Measurements from ENCODE around the gene CD109.

Gene CD109

DNA sequence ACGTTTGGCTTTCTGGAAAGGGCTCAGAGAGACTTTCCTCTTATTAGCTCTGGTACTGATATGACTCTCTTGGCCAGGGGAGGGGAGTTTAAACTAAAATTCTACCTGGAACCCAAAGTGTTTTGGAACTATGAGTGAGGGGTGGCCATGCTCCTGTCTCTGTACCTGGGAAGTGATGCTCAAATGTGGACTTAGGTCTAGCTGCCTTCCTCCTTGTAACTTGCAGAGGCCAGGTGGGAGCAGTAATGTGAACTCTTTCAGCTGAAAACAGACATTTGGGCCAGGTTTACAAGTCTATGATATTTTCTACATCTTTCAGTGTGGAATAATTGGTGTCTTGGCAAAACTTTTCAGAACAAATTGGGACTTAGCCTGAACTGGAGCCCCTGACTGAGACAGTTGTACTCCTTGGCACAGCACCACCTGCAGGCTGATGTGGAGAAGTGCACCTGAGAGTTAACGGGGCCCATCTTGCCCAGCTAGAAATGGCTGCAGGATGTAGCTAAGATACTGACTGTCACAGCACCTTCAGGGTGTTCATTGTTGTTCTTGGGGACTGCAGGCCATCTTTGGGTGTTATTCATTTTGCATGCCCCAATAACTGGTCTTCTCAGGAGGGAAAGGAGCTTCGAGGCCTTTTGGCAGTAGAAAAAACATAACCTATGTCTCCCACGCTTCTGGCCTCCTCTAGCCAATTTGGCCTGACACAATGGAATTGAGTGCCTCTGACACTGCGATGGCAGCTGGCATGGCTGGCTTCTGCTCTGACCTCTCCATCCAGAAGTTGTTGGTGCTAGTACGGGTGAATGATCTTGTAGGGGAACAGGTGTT is 37.1 kb downstream of the CD109 start:
- H3K9ac ChIP-seq (ENCODE audit: low read depth, low read length): no peak overlapping the region
- no peaks in the 10 kb centered on the region for H3K36me3 ChIP-seq (ENCODE audit: insufficient read depth, low read depth, low read length)
- H3K27ac ChIP-seq (ENCODE audit: low read length): no peak overlapping the region
- no peaks in the 10 kb centered on the region for H3K27me3 ChIP-seq (ENCODE audit: insufficient read depth, low read length)
- no peaks in the 10 kb centered on the region for H3K9me3 ChIP-seq (ENCODE audit: insufficient read depth, low read depth, low read length)
- H3K4me1 ChIP-seq (ENCODE audit: insufficient read depth, low read length): peaks cover 2% of the 10 kb centered on the region; the same call in 1 of the 2 replicates
- H3K4me3 ChIP-seq (ENCODE audit: low read length): no peak overlapping the region

DNA sequence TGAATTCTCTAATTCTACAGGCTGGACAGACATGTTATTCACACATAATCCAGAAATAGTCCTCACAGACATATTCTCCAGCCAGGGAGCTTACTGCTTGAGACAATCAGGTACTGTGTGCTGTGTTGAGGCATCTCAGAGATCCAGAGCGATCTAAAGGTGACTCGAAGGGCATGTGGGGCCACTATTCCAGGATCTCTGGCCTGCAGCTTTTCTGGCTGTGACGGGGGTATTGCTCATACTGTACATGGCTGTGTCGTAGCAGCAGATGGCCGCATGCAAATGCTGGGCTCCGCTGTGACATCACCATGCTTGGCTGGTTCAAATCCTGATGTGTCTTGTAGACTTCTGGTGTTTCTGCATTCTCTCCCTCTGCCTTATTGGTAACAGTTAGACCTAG is 37.8 kb downstream of the CD109 start:
- H3K4me1 ChIP-seq (ENCODE audit: insufficient read depth, low read length): peaks cover 2% of the 10 kb centered on the region; the same call in 1 of the 2 replicates
- no peak overlapping the region for H3K27ac ChIP-seq (ENCODE audit: low read length)
- no peak overlapping the region for H3K4me3 ChIP-seq (ENCODE audit: low read length)
- no peaks in the 10 kb centered on the region for H3K9me3 ChIP-seq (ENCODE audit: insufficient read depth, low read depth, low read length)
- H3K27me3 ChIP-seq (ENCODE audit: insufficient read depth, low read length): no peaks in the 10 kb centered on the region
- no peaks in the 10 kb centered on the region for H3K36me3 ChIP-seq (ENCODE audit: insufficient read depth, low read depth, low read length)
- H3K9ac ChIP-seq (ENCODE audit: low read depth, low read length): no peak overlapping the region

DNA sequence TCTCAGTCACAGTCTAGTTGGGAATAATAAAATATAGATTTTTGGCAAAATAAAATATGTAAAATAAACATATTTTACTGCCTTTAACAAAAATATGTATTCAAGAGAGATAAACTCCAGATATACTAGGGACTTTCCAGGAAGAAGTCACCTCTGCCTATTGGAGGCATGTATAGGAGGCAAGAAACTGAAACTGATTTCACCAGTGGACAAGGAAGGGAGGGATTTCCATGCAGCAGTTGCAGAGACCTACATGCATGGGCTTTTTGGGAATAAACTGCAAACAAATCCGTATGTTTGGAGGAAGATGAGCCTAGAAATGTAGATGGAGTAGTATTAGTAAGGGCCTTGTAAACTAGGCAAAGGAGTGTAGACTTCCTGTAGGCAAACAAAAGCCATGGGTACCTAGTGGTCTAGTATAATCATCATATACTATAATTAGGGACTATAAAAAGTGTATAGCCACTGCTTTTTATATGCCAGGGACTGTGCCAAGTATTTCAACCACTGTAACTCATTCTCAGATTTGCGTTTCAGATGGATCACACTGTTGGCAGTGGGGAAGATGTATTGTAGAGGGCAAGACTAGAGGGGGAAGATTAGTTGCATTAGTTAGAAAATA is 38.9 kb downstream of the CD109 start:
- no peaks in the 10 kb centered on the region for H3K9me3 ChIP-seq (ENCODE audit: insufficient read depth, low read depth, low read length)
- no peak overlapping the region for H3K9ac ChIP-seq (ENCODE audit: low read depth, low read length)
- H3K4me1 ChIP-seq (ENCODE audit: insufficient read depth, low read length): peaks cover 2% of the 10 kb centered on the region; the same call in 1 of the 2 replicates
- no peaks in the 10 kb centered on the region for H3K36me3 ChIP-seq (ENCODE audit: insufficient read depth, low read depth, low read length)
- H3K4me3 ChIP-seq (ENCODE audit: low read length): no peak overlapping the region
- no peaks in the 10 kb centered on the region for H3K27me3 ChIP-seq (ENCODE audit: insufficient read depth, low read length)
- no peak overlapping the region for H3K27ac ChIP-seq (ENCODE audit: low read length)

DNA sequence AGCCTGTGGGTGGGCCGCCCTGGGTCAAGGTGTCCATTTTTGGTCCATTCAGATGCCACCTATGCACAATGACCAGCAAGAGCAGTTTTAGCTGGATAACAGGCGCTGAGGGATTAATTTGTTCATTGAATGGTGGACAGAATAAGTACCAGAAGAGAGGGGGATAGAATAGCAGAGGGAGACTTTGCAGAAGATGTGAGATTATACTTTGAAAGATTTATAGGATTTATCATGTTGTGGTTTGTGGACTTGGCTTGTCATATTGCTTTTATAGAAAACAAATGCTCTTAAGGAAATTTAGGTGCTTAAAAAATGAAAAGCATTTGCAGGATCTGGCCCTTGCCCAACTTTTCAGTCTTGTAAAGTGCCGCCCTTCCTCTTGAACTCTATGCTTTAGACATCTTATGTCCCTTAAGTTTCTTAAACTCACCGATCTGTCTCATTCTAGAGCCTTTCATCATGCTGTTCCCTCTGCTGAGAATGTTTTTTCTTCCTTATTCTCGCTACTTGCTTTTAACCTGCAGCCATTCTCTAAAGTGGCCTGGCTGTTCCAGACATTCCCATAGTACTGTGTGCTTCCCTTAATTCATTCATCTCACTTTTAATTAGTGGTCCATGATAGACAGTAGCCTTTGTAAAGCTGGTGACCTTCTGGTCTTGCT is 42.5 kb downstream of the CD109 start:
- H3K27ac ChIP-seq (ENCODE audit: low read length): no peak overlapping the region
- peaks cover 2% of the 10 kb centered on the region; the same call in 1 of the 2 replicates for H3K4me1 ChIP-seq (ENCODE audit: insufficient read depth, low read length)
- no peak overlapping the region for H3K4me3 ChIP-seq (ENCODE audit: low read length)
- H3K27me3 ChIP-seq (ENCODE audit: insufficient read depth, low read length): no peaks in the 10 kb centered on the region
- H3K9me3 ChIP-seq (ENCODE audit: insufficient read depth, low read depth, low read length): no peaks in the 10 kb centered on the region
- H3K36me3 ChIP-seq (ENCODE audit: insufficient read depth, low read depth, low read length): no peaks in the 10 kb centered on the region
- H3K9ac ChIP-seq (ENCODE audit: low read depth, low read length): no peak overlapping the region

DNA sequence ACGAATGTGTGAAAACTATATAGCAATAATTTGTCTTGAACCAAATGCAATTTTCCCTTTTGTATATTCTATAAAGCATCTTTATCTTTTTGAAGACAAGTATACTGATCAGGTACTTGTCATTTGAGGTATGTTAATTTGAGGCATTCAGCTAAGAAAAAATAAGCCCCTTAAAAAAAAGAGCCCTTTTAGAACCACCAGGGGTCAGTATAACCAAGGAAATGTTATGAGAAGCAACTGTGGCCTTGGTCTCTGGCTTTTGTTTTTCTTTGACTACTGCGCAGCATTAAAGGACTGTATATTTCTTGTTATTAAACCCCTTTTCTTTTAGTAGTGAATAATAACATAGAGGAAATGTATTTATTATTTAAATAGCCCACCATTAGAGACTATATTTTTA is 43.1 kb downstream of the CD109 start:
- H3K9me3 ChIP-seq (ENCODE audit: insufficient read depth, low read depth, low read length): no peaks in the 10 kb centered on the region
- no peak overlapping the region for H3K4me3 ChIP-seq (ENCODE audit: low read length)
- H3K4me1 ChIP-seq (ENCODE audit: insufficient read depth, low read length): peaks cover 2% of the 10 kb centered on the region; the same call in 1 of the 2 replicates
- H3K9ac ChIP-seq (ENCODE audit: low read depth, low read length): no peak overlapping the region
- no peak overlapping the region for H3K27ac ChIP-seq (ENCODE audit: low read length)
- no peaks in the 10 kb centered on the region for H3K36me3 ChIP-seq (ENCODE audit: insufficient read depth, low read depth, low read length)
- H3K27me3 ChIP-seq (ENCODE audit: insufficient read depth, low read length): no peaks in the 10 kb centered on the region

DNA sequence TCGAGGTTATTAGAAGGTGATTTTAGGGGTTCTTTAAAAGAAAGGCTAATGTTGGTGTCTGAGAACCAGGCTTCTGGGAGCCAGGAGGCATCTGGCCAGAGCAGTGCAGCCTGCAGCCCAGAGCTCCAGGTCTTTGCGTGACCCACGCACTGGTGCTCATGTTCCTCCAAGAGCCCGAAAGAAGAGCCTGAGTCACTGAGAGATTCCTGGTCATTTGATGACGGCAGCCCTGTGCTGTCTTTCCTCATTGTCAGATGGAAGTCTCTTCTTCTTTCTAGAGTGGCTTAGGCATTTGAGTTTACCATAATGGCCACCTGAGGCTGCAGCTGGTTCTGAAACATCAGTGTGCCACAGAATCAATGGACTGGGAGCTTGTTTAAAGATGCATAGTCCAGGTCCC is 46.4 kb downstream of the CD109 start:
- H3K36me3 ChIP-seq (ENCODE audit: insufficient read depth, low read depth, low read length): no peaks in the 10 kb centered on the region
- no peaks in the 10 kb centered on the region for H3K9me3 ChIP-seq (ENCODE audit: insufficient read depth, low read depth, low read length)
- H3K27me3 ChIP-seq (ENCODE audit: insufficient read depth, low read length): no peaks in the 10 kb centered on the region
- H3K4me3 ChIP-seq (ENCODE audit: low read length): no peak overlapping the region
- no peak overlapping the region for H3K9ac ChIP-seq (ENCODE audit: low read depth, low read length)
- no peak overlapping the region for H3K27ac ChIP-seq (ENCODE audit: low read length)
- no peaks in the 10 kb centered on the region for H3K4me1 ChIP-seq (ENCODE audit: insufficient read depth, low read length)

DNA sequence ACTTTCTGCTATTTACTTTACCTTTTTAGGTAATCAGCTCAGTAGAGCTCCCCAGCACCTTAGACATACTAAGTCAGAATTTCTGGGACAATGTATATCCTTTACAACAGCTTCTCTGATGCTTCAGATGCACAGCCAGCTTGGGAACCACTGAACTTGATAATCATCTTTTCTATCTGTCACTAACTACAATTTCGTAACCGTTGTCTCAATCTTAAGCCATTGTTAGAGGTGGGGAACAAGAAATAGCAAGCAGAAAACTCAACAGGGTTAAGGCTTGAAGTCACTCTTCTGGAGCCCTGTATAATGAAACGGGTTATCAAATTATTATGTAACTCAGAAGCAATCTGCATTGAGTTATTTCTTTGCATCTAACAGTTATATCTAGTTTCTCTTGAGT is 47.1 kb downstream of the CD109 start:
- Histone ChIP-seq H3K36me3 (ENCODE audit: insufficient read depth, low read depth, low read length) (no peaks in the 10 kb centered on the region), H3K4me1 (ENCODE audit: insufficient read depth, low read length) (no peaks in the 10 kb centered on the region), H3K27me3 (ENCODE audit: insufficient read depth, low read length) (no peaks in the 10 kb centered on the region), H3K9ac (ENCODE audit: low read depth, low read length) (no peak overlapping the region), H3K27ac (ENCODE audit: low read length) (no peak overlapping the region), H3K4me3 (ENCODE audit: low read length) (no peak overlapping the region), H3K9me3 (ENCODE audit: insufficient read depth, low read depth, low read length) (no peaks in the 10 kb centered on the region)

DNA sequence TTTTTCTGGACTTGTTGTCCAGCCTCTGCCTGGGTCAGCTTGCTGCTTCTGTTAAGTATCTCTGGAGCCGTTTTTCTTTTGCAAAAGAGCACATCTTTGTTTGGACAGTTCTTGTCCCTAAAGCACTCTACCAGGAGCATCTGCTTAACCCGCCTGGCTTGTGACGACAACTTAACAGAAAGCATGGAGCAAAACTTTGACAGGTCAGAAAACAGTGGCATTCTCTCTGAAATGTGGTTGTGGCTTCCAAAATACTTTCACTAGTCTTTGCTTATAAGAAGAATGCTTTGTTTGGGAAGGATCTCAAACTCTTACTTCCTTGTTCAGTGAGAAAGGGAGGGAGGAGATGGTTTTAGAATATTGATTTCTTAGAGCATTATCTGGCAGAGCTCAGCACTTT is 47.6 kb downstream of the CD109 start:
- Histone ChIP-seq H3K27ac (ENCODE audit: low read length) (no peak overlapping the region), H3K9me3 (ENCODE audit: insufficient read depth, low read depth, low read length) (no peaks in the 10 kb centered on the region), H3K9ac (ENCODE audit: low read depth, low read length) (no peak overlapping the region), H3K27me3 (ENCODE audit: insufficient read depth, low read length) (no peaks in the 10 kb centered on the region), H3K4me1 (ENCODE audit: insufficient read depth, low read length) (no peaks in the 10 kb centered on the region), H3K4me3 (ENCODE audit: low read length) (no peak overlapping the region), H3K36me3 (ENCODE audit: insufficient read depth, low read depth, low read length) (no peaks in the 10 kb centered on the region)

DNA sequence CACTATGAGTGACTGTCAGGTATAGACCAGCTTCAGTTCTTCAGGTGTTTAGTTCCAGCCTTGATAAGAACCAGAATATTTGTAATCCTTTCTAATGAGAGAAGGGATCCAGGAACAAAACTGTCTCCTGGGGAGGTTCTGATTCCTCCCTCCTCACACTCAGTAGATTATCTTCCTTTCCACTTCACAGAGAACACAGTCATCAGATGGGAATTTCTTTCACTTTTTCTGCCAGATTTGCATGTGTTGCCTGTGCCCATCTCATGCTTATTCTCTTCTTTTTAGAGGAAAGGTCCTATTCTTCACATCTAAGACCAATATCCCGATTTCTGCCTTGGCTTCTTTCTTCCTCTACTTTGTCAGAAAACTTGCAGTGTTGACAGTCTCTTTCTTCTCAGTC is 50.8 kb downstream of the CD109 start:
- H3K9ac ChIP-seq (ENCODE audit: low read depth, low read length): no peak overlapping the region
- H3K4me3 ChIP-seq (ENCODE audit: low read length): no peak overlapping the region
- no peaks in the 10 kb centered on the region for H3K27me3 ChIP-seq (ENCODE audit: insufficient read depth, low read length)
- H3K27ac ChIP-seq (ENCODE audit: low read length): no peak overlapping the region
- no peaks in the 10 kb centered on the region for H3K9me3 ChIP-seq (ENCODE audit: insufficient read depth, low read depth, low read length)
- no peaks in the 10 kb centered on the region for H3K4me1 ChIP-seq (ENCODE audit: insufficient read depth, low read length)
- H3K36me3 ChIP-seq (ENCODE audit: insufficient read depth, low read depth, low read length): no peaks in the 10 kb centered on the region

DNA sequence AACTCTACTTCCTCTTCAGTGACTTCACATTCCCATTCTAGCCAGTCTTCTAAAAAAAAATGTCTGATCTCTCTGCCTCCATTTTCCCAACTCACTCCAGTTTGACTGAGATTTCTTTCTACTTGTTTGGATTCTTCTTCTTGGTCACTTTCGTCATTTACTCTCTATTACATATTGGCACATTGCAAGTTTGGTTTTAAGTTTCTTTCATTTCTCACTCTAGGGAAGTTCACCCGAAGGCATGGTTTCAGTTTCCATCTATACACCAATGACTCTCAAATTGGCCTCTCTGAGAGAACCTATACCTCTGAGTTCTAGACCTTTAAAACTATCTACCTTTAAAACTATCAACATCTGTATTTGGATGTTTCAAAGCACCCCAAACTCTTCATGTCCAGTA is 51.3 kb downstream of the CD109 start:
- no peaks in the 10 kb centered on the region for H3K36me3 ChIP-seq (ENCODE audit: insufficient read depth, low read depth, low read length)
- H3K4me3 ChIP-seq (ENCODE audit: low read length): no peak overlapping the region
- H3K9me3 ChIP-seq (ENCODE audit: insufficient read depth, low read depth, low read length): no peaks in the 10 kb centered on the region
- no peaks in the 10 kb centered on the region for H3K27me3 ChIP-seq (ENCODE audit: insufficient read depth, low read length)
- H3K27ac ChIP-seq (ENCODE audit: low read length): no peak overlapping the region
- H3K9ac ChIP-seq (ENCODE audit: low read depth, low read length): no peak overlapping the region
- no peaks in the 10 kb centered on the region for H3K4me1 ChIP-seq (ENCODE audit: insufficient read depth, low read length)

DNA sequence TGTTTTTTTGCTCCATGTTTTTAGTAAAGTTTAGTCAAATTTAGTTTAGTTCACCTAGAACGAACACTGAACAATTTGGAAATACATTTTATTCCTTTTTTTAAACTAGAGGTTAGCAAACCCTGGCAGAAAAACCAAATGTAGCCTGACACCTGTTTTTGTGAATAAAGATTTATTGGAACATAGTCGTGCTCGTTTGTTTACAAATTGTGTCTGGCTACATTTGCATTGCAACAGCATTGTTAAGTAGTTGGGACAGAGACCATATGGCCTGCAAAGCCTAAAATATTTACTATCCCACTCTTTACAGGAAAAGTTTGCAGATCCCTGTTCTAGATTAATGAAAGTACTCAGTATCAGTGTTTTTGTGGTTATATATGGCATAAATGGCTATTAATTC is 56.9 kb downstream of the CD109 start:
- H3K9me3 ChIP-seq (ENCODE audit: insufficient read depth, low read depth, low read length): no peaks in the 10 kb centered on the region
- no peak overlapping the region for H3K27ac ChIP-seq (ENCODE audit: low read length)
- no peak overlapping the region for H3K4me3 ChIP-seq (ENCODE audit: low read length)
- H3K27me3 ChIP-seq (ENCODE audit: insufficient read depth, low read length): no peaks in the 10 kb centered on the region
- H3K4me1 ChIP-seq (ENCODE audit: insufficient read depth, low read length): no peaks in the 10 kb centered on the region
- no peak overlapping the region for H3K9ac ChIP-seq (ENCODE audit: low read depth, low read length)
- no peaks in the 10 kb centered on the region for H3K36me3 ChIP-seq (ENCODE audit: insufficient read depth, low read depth, low read length)

DNA sequence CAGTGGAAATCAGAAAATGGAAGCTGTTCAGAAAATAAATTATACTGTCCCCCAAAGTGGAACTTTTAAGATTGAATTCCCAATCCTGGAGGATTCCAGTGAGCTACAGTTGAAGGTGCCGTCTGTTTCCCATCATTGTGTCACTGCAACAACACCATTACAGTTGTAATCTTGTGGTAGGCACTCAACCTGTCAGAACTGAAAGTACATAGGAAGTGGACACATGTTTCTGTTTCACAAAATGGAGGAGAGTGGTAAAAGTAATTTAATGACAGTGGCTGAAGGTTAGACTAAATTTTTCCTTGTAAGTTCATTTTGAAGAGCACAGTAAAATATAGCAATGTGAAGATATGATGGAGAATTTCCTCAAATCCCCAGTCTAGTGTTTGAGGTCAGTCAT is 70.0 kb downstream of the CD109 start:
- H3K27ac ChIP-seq (ENCODE audit: low read length): no peak overlapping the region
- H3K36me3 ChIP-seq (ENCODE audit: insufficient read depth, low read depth, low read length): no peaks in the 10 kb centered on the region
- no peak overlapping the region for H3K4me3 ChIP-seq (ENCODE audit: low read length)
- H3K27me3 ChIP-seq (ENCODE audit: insufficient read depth, low read length): no peaks in the 10 kb centered on the region
- H3K9ac ChIP-seq (ENCODE audit: low read depth, low read length): no peak overlapping the region
- H3K9me3 ChIP-seq (ENCODE audit: insufficient read depth, low read depth, low read length): no peaks in the 10 kb centered on the region
- no peaks in the 10 kb centered on the region for H3K4me1 ChIP-seq (ENCODE audit: insufficient read depth, low read length)

All from iPS-20b (cell line).